GM19043 (cell line): ENCODE measurements around the gene C2orf81.
A peak's percentile ranks its signal among the peaks of the same experiment; 100 is the strongest.
"Not testable (repeated sequence)": the region's sequence is repeated elsewhere in the genome, so short reads cannot be mapped to it uniquely, and the experiment has no call there.

ENCODE experiments used
- ATAC-seq: cut with Tn5 transposase; IDR thresholded peaks from one replicate; pipeline ENCODE4 v1.9.1; 2021; ENCODE audit warnings: low read depth; ENCODE audit not compliant: unreplicated experiment

Gene C2orf81

GRCh38 chr2:74424995-74425406 lies 3.6 kb upstream of the C2orf81 start:
- ATAC-seq = no peak

- ATAC-seq = no peak
Measured at GRCh38 chr2:74424139-74424992, 2.9 kb upstream of the C2orf81 start.

GRCh38 chr2:74423231-74424095 lies 2.0 kb upstream of the C2orf81 start:
- no peak for ATAC-seq

- ATAC-seq = not testable (repeated sequence)
Measured at GRCh38 chr2:74420443-74421103, 846 bp downstream of the C2orf81 start.

- ATAC-seq = no peak
Measured at GRCh38 chr2:74420006-74420405, 1.4 kb downstream of the C2orf81 start.

- ATAC-seq = no peak
Measured at GRCh38 chr2:74419345-74419744, 2.1 kb downstream of the C2orf81 start.

- ATAC-seq = no peak
Measured at GRCh38 chr2:74418312-74418711, 3.1 kb downstream of the C2orf81 start.

- ATAC-seq = no peak
Measured at GRCh38 chr2:74417763-74418162, 3.7 kb downstream of the C2orf81 start.

- no peak for ATAC-seq
Measured at GRCh38 chr2:74417197-74417596, 4.2 kb downstream of the C2orf81 start.

- ATAC-seq = no peak
Measured at GRCh38 chr2:74416778-74417177, 4.6 kb downstream of the C2orf81 start.

- no peak for ATAC-seq
Measured at GRCh38 chr2:74415762-74416395, 5.5 kb downstream of the C2orf81 start.

- no peak for ATAC-seq
Measured at GRCh38 chr2:74414881-74415761, 6.3 kb downstream of the C2orf81 start.

GRCh38 chr2:74414441-74414840 lies 7.0 kb downstream of the C2orf81 start:
- ATAC-seq = no peak

- no peak for ATAC-seq
Measured at GRCh38 chr2:74413001-74413698, 8.3 kb downstream of the C2orf81 start.

GRCh38 chr2:74407682-74408081 lies 13.7 kb downstream of the C2orf81 start:
- no peak for ATAC-seq

- ATAC-seq = peak; percentile 64
Measured at GRCh38 chr2:74406035-74406434, 15.4 kb downstream of the C2orf81 start.

- ATAC-seq = no peak
Measured at GRCh38 chr2:74401891-74402290, 19.5 kb downstream of the C2orf81 start.

- peak; percentile 55 for ATAC-seq
Measured at GRCh38 chr2:74399785-74400184, 21.6 kb downstream of the C2orf81 start.

- no peak for ATAC-seq
Measured at GRCh38 chr2:74396149-74396548, 25.3 kb downstream of the C2orf81 start.
